Cardiac muscle cell (in vitro differentiated cells and primary cell): ENCODE data around the gene WNT4. TPM values are rescaled to one million over a fixed set of nuclear protein-coding genes. Genes with fewer than 3 reads are reported as not detected.

Source experiments
- DNase-seq, 2 donors: peaks; one replicate each; pipeline versions ENCODE4 v3.0.0 to v3.0.0-alpha.2; 2010 to 2017; ENCODE audit warnings: low read depth in 1 of 2, low spot score in 1 of 2
- H3K27ac ChIP-seq: fragments of 200-600 bp; sonication (generic); 2 replicates; pipeline ENCODE4 v1.5.1; 2016
- H3K27me3 ChIP-seq: fragments of 200-600 bp; sonication (generic); 2 replicates; pipeline ENCODE4 v1.6.0; 2016; ENCODE audit warnings: control low read depth
- H3K36me3 ChIP-seq: fragments of 200-600 bp; sonication (generic); 2 replicates; pipeline ENCODE4 v1.5.1; 2016; ENCODE audit warnings: control low read depth
- H3K4me1 ChIP-seq: fragments of 200-600 bp; sonication (generic); 2 replicates; pipeline ENCODE4 v1.8.1; 2017; ENCODE audit warnings: low read depth, mild to moderate bottlenecking, mixed run types
- H3K4me3 ChIP-seq: fragments of 200-600 bp; sonication (generic); 2 replicates; pipeline ENCODE4 v1.5.1; 2016; ENCODE audit warnings: mild to moderate bottlenecking
- H3K9me3 ChIP-seq: fragments of 200-600 bp; sonication (generic); 2 replicates; pipeline ENCODE4 v1.5.1; 2017; ENCODE audit warnings: low read depth, mild to moderate bottlenecking, control low read depth
- CTCF ChIP-seq: IDR thresholded peaks from 2 replicates; pipeline ENCODE4 v1.5.1; 2012; ENCODE audit warnings: low read depth, mild to moderate bottlenecking, low read length
- polyA plus RNA-seq: library from polyadenylated mRNA; unstranded; fragments of >200 nt; fragmentation: Nextera tagmentation; extraction: Ambion mirVana; gene quantifications from 2 replicates; pipeline ENCODE4 v1.2.1, GENCODE V29; 2016
- total RNA-seq: library from RNA; depleted of rRNA; stranded (reverse); fragments of >200 nt; gene quantifications from 2 replicates; pipeline ENCODE4 v1.2.3, GENCODE V29; 2016

The WNT4 gene
- total and polyA plus RNA-seq, 2 experiments from 2014 or later = not detected

DNA sequence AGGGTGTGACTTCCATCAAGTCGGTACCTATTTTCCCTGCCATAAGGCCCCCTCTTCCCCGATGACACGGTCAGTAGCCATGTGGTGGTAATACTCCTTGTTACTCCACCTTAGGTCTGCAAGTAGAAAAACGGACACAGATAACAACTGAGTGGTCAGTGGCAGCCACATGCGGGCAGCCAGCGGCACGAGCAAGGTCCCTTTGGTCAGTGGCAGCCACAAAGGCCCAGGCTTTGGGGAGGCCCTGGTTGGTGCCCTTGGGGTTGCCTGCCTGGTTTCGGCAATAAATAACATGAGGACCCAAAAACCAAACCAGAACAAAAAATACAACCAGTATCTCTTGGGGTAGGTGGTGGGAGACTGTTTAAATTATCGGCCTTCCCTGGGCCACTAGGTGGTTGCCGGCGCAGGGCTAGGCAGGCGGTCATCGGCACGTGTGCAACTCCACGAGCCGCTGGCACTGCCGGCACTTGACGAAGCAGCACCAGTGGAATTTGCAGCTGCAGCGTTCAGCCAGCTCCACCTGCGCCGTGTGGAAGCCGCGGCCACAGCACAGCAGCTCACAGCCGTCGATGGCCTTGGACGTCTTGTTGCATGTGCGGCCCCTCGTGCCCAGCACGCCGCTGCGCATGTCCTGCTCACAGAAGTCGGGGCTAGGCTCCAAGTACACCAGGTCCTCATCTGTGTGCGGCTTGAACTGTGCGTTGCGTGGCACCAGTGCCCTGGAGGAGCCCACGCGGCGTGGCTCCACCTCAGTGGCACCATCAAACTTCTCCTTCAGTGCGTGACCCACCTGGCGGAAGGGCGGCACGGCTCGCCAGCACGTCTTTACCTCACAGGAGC is 23.1 kb downstream of the WNT4 start:
- no peak for DNase-seq
- peaks cover 19% of the 10 kb centered on the region for H3K4me1 ChIP-seq
- no peaks in the 10 kb centered on the region for H3K9me3 ChIP-seq
- no peak for TF ChIP-seq CTCF
- no peak overlapping the region for H3K4me3 ChIP-seq
- H3K36me3 ChIP-seq = no peaks in the 10 kb centered on the region
- no peaks in the 10 kb centered on the region for H3K27me3 ChIP-seq
- H3K27ac ChIP-seq = no peak overlapping the region

DNA sequence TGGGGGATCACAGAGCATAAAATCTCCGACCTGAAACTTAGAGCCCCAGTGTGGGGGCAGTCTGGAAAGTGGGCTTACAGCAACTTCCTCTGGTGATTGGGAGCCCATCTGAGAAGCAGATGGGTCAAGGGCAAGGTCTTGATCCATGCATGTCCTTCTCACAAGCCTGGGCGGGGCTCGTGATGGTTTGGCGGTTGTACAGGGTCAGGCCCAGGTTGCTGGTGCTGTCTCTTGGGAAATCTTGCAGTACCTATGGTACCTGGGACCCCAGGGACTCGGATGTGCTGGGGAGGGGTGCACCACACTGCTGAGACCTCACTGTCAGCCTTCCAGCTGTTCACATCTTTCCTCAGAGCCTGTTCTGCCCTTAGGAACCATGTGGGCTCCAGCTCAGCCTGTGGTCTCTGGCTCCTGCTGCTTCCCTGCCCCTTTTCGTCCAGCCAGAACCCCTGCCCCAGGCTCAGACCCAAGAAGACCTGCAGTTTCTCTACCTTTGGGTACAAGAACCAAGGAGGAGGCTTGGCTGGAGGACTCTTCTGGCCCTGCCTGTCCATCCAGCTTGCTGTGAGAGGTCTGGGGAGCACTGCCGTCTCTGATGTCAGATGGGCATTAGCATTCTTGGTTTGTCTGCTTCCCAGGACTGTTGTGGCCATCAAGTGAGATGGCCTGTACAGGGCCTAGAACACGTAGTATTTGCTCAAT is 24.5 kb downstream of the WNT4 start:
- H3K9me3 ChIP-seq = no peaks in the 10 kb centered on the region
- no peak overlapping the region for H3K4me3 ChIP-seq
- H3K4me1 ChIP-seq = peaks cover 29% of the 10 kb centered on the region
- no peaks in the 10 kb centered on the region for H3K27me3 ChIP-seq
- no peak overlapping the region for H3K27ac ChIP-seq
- H3K36me3 ChIP-seq = no peaks in the 10 kb centered on the region
- TF ChIP-seq CTCF = no peak
- DNase-seq = no peak

GRCh38 chr1:22117851-22118250 is 25.0 kb downstream of the WNT4 start:
- Histone ChIP-seq H3K27me3 (no peaks in the 10 kb centered on the region), H3K4me3 (no peak overlapping the region), H3K27ac (no peak overlapping the region), H3K36me3 (no peaks in the 10 kb centered on the region), H3K4me1 (peaks cover 31% of the 10 kb centered on the region), H3K9me3 (no peaks in the 10 kb centered on the region)
- TF ChIP-seq CTCF = no peak
- DNase-seq = peak in 1 of 2 donors; percentile 66

DNA sequence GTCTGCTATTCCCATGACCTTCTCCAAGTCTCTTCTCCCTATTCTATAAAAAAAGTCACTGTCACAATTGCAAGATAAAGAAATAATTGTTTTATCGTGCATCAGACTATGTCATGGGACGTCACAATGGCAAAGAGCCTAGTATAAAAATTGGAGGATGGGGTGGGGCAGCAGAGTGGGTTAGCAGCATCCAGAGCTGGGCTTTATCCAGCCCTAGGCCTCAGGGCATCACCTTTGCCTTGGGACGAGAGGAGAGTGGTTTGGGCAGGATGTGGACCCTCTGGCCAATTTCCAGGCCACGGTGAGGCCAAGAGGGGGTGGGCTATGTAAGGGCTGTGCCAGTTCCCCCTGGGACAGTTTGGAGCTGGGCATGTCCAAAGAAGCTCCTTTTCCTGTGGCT is 25.7 kb downstream of the WNT4 start:
- H3K4me3 ChIP-seq = no peak overlapping the region
- peaks cover 33% of the 10 kb centered on the region for H3K4me1 ChIP-seq
- H3K9me3 ChIP-seq = no peaks in the 10 kb centered on the region
- DNase-seq = no peak
- H3K36me3 ChIP-seq = no peaks in the 10 kb centered on the region
- H3K27me3 ChIP-seq = no peaks in the 10 kb centered on the region
- no peak for TF ChIP-seq CTCF
- no peak overlapping the region for H3K27ac ChIP-seq

GRCh38 chr1:22115286-22115685 is 27.6 kb downstream of the WNT4 start:
- Histone ChIP-seq H3K27me3 (no peaks in the 10 kb centered on the region), H3K36me3 (no peaks in the 10 kb centered on the region), H3K4me3 (no peak overlapping the region), H3K27ac (peak overlapping the region; percentile 77), H3K9me3 (no peaks in the 10 kb centered on the region), H3K4me1 (peaks cover 26% of the 10 kb centered on the region)
- no peak for DNase-seq
- TF ChIP-seq CTCF = no peak
